Stimulated activated effector memory CD8-positive, alpha-beta T cell treated with anti-CD3 and anti-CD28 coated beads, Interleukin-12 subunit alpha, Interleukin-12 subunit beta, amount 100 ng/mL, for 72 hours (primary cell): Measurements from ENCODE around the gene WWOX.

Experiments used
- ATAC-seq: fragments of 150-1000 bp; cut with Tn5 transposase; 2 replicates; pipeline ENCODE4 v1.10.0; 2021
- DNase-seq, 2 donors: peaks; one replicate each; pipeline ENCODE4 v3.0.0; 2021 to 2022; ENCODE audit warnings: low spot score in 2 of 2
- H3K27ac Mint-ChIP-seq: one replicate; pipeline ENCODE4 v1.8.0; 2022; ENCODE audit warnings: mild to moderate bottlenecking, mixed read lengths
- H3K36me3 Mint-ChIP-seq: one replicate; pipeline ENCODE4 v1.8.0; 2022; ENCODE audit warnings: mild to moderate bottlenecking, mixed read lengths
- H3K4me1 Mint-ChIP-seq: one replicate; pipeline ENCODE4 v1.8.0; 2022; ENCODE audit warnings: mixed read lengths
- H3K4me3 Mint-ChIP-seq: one replicate; pipeline ENCODE4 v1.8.0; 2022; ENCODE audit warnings: mild to moderate bottlenecking, mixed read lengths
- H3K9me3 Mint-ChIP-seq: one replicate; pipeline ENCODE4 v1.8.0; 2022; ENCODE audit warnings: mixed read lengths

Gene WWOX

DNA sequence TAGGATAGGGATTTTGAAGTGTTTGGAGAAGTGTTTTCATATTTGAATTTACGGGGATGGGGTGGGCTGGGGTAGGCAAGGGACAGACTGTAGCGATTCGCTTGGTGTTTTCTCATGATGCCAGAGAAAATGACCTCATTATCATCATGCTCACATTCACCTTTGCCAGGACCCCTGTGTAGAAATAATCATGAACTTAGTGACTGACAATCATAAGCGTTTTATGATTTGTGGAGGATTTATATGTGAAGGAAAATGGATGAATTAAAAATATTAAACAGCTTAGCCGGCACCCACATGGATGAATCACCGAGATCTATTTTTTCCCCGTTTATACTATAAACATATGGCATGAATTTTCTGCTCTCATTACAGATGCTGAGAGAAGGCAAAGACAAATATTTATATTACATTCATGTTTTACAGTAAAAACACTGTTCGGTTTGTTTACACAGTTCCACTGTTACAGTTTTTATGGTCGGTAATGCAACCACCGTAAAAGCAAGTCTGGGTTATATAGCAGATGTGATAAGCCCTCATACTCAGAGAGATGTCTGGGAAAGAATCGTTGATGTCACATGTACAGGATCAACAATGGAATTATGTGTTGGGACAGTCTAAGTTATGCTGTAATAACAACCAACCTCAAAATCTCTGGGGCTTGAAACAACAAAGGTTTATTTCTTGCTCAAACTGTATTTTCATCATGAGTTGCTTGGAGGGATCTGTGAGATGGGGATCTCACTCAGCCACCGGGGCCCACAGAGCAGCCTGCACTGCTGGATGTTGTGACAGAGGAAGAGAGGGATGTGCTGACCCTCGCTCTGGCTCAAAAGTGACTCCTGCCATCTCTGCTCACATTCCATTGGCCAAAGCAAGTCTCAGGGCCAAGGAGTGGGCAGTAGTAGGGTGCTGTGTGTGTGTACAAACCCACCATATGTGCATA, 85.1 kb downstream of the WWOX start:
- no peaks in the 10 kb centered on the region for H3K4me1 Mint-ChIP-seq
- H3K27ac Mint-ChIP-seq, result no peak overlapping the region
- DNase-seq (no peak), ATAC-seq (no peak)
- no peak overlapping the region for H3K4me3 Mint-ChIP-seq
- H3K36me3 Mint-ChIP-seq, result no peaks in the 10 kb centered on the region
- no peaks in the 10 kb centered on the region for H3K9me3 Mint-ChIP-seq

DNA sequence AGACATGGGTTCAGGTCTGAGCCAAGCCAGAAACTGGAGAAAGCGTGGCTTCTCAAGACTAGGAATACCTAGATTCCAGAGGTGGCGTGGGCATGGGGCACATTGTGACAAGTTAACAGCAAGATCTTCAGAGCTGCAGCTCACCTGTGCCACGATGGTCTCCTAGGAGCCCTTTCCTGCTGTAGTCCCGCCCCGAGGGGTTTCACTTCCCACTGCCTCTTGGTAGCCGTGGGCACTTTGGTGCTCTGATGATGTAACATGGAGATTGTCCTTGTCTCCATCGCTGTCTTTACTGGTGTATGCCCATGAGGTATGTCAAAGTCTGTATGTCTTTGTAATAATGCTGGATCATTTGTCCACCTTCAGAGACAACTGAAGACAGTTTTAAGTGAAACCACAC, 89.7 kb downstream of the WWOX start:
- no peaks in the 10 kb centered on the region for H3K4me1 Mint-ChIP-seq
- no peak overlapping the region for H3K4me3 Mint-ChIP-seq
- H3K9me3 Mint-ChIP-seq, result no peaks in the 10 kb centered on the region
- ATAC-seq, result no peak
- DNase-seq, result no peak
- H3K27ac Mint-ChIP-seq, result no peak overlapping the region
- H3K36me3 Mint-ChIP-seq, result no peaks in the 10 kb centered on the region

DNA sequence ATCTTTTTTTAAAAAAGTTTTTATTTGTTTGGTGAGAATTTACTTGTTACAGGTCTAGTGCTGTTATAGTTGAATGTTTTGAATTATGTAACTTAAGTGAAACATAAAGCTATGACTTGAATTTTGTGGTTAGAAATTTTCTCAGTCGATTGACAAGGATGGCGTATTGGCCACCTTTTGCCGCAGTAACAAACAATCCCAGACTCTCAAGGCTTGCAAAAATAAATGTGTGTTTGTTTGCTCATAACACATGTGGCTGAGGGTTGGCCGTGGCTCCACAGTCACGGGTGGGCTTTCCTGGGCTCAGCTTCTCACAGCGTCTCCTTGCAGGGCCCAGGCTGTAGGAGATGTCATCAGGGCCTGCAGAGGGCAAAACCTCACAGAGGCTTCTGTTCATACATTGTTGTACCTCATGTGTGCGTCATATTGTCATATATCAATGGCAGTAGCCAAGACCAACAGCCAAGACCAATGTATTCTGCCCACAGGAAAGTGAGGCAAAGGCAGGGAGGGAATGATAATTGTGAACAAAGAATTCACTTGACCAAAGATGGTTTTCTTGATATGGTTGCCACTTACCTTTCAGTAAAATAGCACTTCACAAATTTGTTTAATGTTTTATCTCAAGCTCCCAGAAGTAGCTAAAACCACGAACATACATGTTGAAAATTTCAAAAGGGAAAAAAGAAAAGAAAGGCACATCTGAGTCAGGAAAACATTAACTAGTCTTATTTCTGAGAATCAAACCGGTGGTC, 93.5 kb downstream of the WWOX start:
- Mint-ChIP-seq H3K4me1 (no peaks in the 10 kb centered on the region), H3K4me3 (no peak overlapping the region), H3K27ac (no peak overlapping the region), H3K9me3 (no peaks in the 10 kb centered on the region), H3K36me3 (no peaks in the 10 kb centered on the region)
- DNase-seq, result no peak
- no peak for ATAC-seq

DNA sequence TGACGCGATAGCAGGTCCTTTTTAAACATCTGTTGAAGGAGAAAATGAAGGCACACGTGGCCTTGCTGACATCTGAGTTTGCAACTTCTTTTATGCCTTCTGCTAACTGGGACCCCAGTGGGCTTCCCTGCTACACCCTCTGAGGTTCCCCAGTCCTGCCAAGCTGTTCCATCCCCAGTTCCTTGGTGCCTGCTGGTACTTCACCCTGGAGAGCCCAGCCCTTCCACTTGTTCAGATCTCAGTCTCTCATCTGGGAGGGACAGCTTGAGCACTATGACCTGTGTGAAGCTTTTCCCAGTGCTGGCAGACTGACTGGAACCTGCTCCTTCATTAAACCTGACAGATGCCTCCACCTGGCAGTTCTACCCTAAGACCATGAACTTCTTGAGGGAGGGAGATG, 95.5 kb downstream of the WWOX start:
- Mint-ChIP-seq H3K36me3 (no peaks in the 10 kb centered on the region), H3K4me3 (no peak overlapping the region), H3K4me1 (no peaks in the 10 kb centered on the region), H3K9me3 (no peaks in the 10 kb centered on the region), H3K27ac (no peak overlapping the region)
- ATAC-seq, result no peak
- no peak for DNase-seq

DNA sequence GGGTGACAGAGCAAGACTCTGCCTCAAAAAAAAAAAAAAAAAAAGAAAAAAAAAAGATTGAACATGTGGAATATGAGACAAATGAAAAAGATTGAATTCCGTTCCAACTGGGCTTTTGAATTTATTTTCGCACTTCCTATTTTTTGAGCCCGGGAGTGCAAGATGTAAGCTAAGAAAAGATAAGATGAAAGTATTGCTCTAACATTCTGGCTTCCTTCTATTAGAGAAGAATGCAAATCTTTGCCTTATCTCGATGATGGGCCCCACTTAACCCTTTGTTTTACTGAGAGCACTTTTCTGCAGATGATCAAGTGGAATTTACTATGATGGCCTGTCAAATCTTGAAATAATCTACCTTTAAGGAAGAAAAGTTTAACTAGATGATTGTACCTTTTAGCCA, 96.3 kb downstream of the WWOX start:
- H3K36me3 Mint-ChIP-seq, result no peaks in the 10 kb centered on the region
- H3K4me1 Mint-ChIP-seq, result no peaks in the 10 kb centered on the region
- no peak for DNase-seq
- no peak overlapping the region for H3K4me3 Mint-ChIP-seq
- no peak overlapping the region for H3K27ac Mint-ChIP-seq
- ATAC-seq, result no peak
- H3K9me3 Mint-ChIP-seq, result no peaks in the 10 kb centered on the region

DNA sequence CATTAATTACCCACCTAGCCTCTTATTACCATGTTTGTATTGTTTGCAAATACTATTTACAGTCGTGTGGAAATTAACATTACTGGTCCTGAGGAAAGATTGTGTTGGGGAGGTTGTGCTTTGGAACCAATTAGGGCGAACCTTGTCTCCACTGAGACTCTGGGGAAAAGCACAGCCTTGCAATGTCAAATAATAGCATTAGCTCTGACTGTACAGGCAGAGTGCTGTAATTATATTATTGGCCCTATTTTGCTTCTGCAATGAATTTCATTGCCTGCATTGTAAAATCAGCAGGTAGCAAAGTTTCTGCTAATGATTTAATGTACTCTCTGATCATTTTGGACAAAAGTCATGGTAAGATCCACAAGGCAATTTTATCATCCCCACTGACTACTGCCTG, 97.0 kb downstream of the WWOX start:
- no peaks in the 10 kb centered on the region for H3K4me1 Mint-ChIP-seq
- no peak overlapping the region for H3K27ac Mint-ChIP-seq
- H3K9me3 Mint-ChIP-seq, result no peaks in the 10 kb centered on the region
- no peak overlapping the region for H3K4me3 Mint-ChIP-seq
- ATAC-seq (no peak), DNase-seq (no peak)
- H3K36me3 Mint-ChIP-seq, result no peaks in the 10 kb centered on the region

DNA sequence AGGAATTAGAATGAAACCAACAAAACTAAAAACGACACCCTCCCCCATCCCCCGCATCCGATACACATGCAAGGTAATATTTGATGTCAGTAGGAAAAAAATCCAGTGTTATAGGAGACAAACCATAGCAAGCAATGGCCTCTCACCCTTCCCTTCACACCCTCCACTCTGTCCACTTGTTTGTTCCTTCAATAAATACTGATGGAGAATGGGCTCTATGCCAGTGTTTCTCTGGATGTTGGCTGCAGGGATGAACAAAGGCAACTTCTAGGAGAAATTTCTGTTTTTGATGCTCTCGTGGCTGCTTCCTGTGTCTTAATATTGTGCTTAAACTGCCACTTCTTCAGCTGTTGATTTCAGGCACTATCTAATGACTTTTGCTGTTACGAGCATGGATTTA, 98.8 kb downstream of the WWOX start:
- no peak for DNase-seq
- no peaks in the 10 kb centered on the region for H3K4me1 Mint-ChIP-seq
- no peaks in the 10 kb centered on the region for H3K9me3 Mint-ChIP-seq
- H3K36me3 Mint-ChIP-seq, result no peaks in the 10 kb centered on the region
- no peak for ATAC-seq
- H3K27ac Mint-ChIP-seq, result no peak overlapping the region
- no peak overlapping the region for H3K4me3 Mint-ChIP-seq

DNA sequence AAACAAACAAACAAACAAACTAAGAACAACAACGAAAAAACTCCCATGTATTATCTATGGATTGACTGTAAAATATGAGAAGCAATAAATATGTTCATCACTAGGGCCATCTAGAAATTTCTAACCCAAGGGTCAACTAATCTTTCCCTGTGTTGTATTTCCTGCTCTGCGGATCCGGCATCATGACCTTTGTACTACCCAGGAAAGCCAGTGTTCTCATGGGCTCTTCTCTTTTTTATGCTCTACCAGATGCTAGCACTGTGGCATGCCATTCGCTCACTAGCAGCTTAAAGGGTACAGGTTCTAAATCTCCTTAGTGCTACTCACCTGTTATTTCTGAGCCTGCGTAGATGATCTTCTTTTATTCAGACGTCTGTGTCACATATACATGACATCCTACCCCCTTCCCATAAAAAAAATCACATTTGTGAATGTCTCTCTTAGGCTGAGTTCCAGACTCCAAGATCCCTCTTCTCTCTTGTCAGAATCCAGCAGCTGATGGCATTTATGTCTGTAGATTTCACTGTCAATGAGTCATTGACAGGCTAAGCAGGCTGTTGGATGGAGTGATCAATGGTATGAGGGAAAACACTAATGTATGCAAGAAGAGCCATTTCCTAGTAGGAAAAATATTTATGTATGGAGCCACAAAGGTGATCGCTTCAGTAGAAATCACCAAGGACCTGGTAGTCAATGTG, 100.0 kb downstream of the WWOX start:
- Mint-ChIP-seq H3K36me3 (no peaks in the 10 kb centered on the region), H3K4me3 (no peak overlapping the region), H3K27ac (no peak overlapping the region), H3K4me1 (no peaks in the 10 kb centered on the region), H3K9me3 (no peaks in the 10 kb centered on the region)
- no peak for ATAC-seq
- DNase-seq, result no peak

DNA sequence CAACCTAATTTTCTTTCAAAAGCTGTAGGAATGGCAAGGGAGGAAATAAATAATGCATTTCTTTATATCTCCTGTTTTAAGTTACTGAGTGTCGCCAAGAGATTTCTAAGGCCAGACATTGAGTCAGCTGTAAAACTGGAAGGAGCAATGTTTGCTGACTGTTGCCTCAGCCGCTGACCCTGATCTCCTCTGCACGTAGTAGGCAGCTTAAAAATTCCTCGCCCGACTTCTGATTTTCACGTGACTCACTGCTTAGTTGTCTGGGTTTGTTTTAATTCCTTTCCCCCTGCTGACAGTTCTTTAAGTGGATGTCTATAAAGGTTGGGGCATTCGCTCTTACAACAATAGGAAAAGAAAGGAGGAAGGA, 100.6 kb downstream of the WWOX start:
- Mint-ChIP-seq H3K9me3 (no peaks in the 10 kb centered on the region), H3K27ac (no peak overlapping the region), H3K4me1 (no peaks in the 10 kb centered on the region), H3K4me3 (no peak overlapping the region), H3K36me3 (no peaks in the 10 kb centered on the region)
- ATAC-seq (no peak), DNase-seq (no peak)

DNA sequence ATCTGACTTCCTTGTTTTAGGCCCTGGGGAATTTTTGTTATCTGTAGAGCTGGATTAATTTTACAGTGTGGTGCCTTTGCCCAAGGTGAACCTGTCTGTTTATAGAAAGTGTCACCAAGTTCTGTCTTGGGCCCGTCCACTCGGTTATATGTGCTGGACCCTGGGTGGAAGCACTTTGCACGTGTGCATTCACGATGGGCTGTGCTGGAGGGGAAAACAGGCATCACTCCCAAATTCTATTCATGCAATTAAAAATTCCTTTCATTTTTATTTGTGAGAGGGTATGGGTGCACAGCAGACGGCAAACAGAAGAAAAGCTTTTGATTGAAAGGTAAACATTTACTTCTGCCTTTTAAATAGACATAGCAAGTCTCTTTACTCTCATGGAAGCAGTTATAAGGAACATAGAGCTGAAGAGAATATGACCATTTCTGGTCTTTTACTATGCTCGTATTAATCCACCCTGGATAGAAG, 101.2 kb downstream of the WWOX start:
- H3K4me1 Mint-ChIP-seq, result no peaks in the 10 kb centered on the region

DNA sequence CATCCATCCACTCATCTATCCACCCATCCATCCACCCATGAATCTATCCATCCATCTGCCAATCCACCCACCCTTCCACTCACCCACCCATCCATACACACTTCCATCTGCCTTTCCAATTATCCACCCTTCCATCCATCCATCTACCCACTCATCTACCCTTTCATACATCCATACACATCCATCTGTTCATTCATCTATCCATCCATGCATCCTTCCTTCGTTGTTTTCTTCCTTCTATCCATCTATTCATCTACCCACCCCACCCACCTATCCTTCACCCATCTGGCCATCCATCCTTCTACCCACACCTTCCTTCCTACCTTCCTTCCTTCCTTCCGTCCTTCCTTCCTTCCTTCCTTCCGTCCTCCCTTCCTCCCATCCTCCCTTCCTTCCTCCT, 106.1 kb downstream of the WWOX start:
- H3K4me3 Mint-ChIP-seq, result no peak overlapping the region
- no peak for ATAC-seq
- no peaks in the 10 kb centered on the region for H3K36me3 Mint-ChIP-seq
- H3K9me3 Mint-ChIP-seq, result no peaks in the 10 kb centered on the region
- no peak for DNase-seq
- no peak overlapping the region for H3K27ac Mint-ChIP-seq
- H3K4me1 Mint-ChIP-seq, result no peaks in the 10 kb centered on the region

More for the DNA sequence above, 101.2 kb downstream of the WWOX start:
- DNase-seq, result no peak
- ATAC-seq, result no peak
- Mint-ChIP-seq H3K4me3 (no peak overlapping the region), H3K36me3 (no peaks in the 10 kb centered on the region), H3K27ac (no peak overlapping the region), H3K9me3 (no peaks in the 10 kb centered on the region)

DNA sequence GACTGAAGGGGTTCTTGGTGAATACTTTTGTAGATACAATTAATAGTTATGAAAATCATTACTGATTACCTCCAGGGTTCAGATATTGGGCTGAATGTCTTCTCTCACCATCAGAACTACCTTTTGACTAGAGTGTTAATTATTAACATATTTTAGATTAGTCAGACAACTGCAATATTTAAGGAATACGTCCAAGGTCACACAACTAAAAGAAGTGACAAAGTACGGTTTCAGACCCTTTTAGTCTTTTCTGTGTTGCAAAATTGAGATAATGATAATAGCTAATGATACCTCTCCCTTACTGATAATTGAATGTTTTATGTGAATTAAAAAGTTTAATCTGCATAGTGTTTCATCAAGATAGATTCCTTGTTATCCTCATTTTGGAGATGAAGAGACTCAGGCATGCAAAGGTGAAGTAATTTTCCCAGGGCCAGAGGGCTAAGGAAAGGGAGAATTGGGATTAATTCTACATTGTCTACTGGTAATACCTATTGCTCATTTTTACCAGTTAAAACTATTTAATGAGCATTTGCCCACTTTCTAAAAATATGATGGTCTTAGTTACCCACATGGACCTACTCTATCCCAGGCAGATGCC, 107.3 kb downstream of the WWOX start:
- H3K9me3 Mint-ChIP-seq, result no peaks in the 10 kb centered on the region
- ATAC-seq, result no peak
- no peak overlapping the region for H3K27ac Mint-ChIP-seq
- no peak overlapping the region for H3K4me3 Mint-ChIP-seq
- no peak for DNase-seq
- H3K4me1 Mint-ChIP-seq, result no peaks in the 10 kb centered on the region
- no peaks in the 10 kb centered on the region for H3K36me3 Mint-ChIP-seq

DNA sequence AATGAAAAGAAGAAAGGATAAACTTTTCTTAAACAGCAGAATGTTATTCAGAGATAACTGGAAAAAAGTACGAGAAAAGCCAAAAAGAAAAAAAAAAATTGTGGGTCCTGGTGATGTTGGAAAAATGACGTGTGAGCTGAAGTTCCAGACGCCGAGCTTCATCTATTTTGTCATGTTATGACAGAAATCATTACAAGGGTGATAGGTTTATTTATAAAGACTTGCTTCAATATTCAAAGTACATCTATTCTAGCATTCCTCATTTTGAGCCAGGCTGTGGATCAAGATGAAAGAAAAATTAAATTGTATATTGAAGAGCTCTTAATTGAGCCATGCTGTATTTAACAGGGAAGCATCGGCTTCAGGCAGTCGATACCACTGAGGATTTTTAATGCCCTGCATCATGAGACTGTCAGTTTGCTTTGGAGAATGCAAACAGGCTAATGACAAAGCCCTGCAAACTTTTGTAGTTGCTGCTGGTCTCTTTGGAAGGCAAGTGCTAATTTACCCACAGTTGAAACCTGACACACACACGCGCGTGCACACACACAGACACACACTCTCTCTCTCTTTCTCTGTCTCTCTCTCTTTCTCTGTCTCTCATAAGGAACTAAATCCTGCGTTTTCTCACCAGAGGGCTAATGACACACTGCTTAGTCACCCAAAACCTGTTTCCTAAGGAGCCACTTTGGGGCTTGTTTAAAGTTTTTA, 110.7 kb downstream of the WWOX start:
- Mint-ChIP-seq H3K4me1 (peaks cover 5% of the 10 kb centered on the region), H3K9me3 (no peaks in the 10 kb centered on the region), H3K27ac (no peak overlapping the region), H3K36me3 (no peaks in the 10 kb centered on the region), H3K4me3 (no peak overlapping the region)
- ATAC-seq, result no peak
- no peak for DNase-seq

DNA sequence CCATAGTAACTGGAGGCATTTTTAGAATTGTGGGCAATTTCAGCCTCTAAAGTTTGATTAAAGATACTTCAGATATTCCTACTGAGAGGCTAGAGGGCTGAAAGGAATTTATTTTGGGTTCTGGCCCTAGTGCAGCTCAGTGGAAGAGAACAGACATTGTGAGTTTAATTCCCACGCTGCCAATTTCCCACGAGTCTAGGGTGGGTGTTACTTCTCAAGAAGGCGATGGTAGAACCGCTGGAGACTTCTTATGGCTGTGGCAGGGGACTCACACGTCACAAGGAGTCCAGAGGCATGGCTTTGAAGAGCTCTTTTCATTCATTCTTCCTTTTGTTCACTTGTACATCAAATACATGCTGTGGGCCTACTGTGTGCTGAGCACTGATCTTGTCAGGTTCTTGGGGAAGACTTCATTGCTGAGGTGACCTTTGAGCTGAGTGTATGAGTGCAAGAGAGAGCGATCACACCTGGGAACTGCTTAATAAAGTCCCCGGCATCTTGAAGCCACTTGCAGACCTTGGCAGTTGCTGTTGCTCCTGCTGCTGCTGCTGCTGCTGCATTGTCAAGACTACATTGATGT, 111.7 kb downstream of the WWOX start:
- ATAC-seq, result no peak
- Mint-ChIP-seq H3K9me3 (no peaks in the 10 kb centered on the region), H3K36me3 (no peaks in the 10 kb centered on the region)

More for the DNA sequence above, 111.7 kb downstream of the WWOX start:
- Mint-ChIP-seq H3K4me1 (peaks cover 5% of the 10 kb centered on the region), H3K4me3 (no peak overlapping the region), H3K27ac (no peak overlapping the region)
- DNase-seq, result no peak
